H1 (cell line): ENCODE results near the gene KCND1.

Experiments
- CTBP2 ChIP-seq: IDR thresholded peaks from 2 replicates; pipeline ENCODE4 v1.7.0; 2011; ENCODE audit warnings: borderline replicate concordance, mild to moderate bottlenecking, moderate library complexity, mixed read lengths, low read length; ENCODE audit not compliant: insufficient read depth, insufficient read length
- CTCF ChIP-seq, 3 experiments: IDR thresholded peaks; 1 replicate in 2 of 3; 2 replicates in 1 of 3; pipeline versions ENCODE4 v1.5.1 to v1.6.1; 2011; ENCODE audit warnings: low read length in 3 of 3, mild to moderate bottlenecking in 3 of 3, inconsistent platforms in 2 of 3, low read depth in 1 of 3, moderate library complexity in 1 of 3; ENCODE audit not compliant: insufficient read depth in 1 of 3; ENCODE audit errors: control extremely low read depth in 1 of 3
- EGR1 ChIP-seq: IDR thresholded peaks from 2 replicates; pipeline ENCODE4 v1.6.1; 2011; ENCODE audit warnings: low read depth, low read length, borderline replicate concordance
- MAFK ChIP-seq: IDR thresholded peaks from 2 replicates; pipeline ENCODE4 v1.6.1; 2012; ENCODE audit warnings: low read depth, mild to moderate bottlenecking, improper control_type of control experiment, low read length
- NANOG ChIP-seq: IDR thresholded peaks from 2 replicates; pipeline ENCODE4 v1.6.1; 2011; ENCODE audit warnings: low read length, low read depth, mild to moderate bottlenecking, inconsistent platforms; ENCODE audit not compliant: insufficient read depth, poor library complexity, severe bottlenecking
- PHF8 ChIP-seq: fragments of 200-600 bp; sonication (generic); conservative IDR thresholded peaks from 2 replicates; pipeline ENCODE4 v1.7.1; 2012; ENCODE audit warnings: low read depth, mild to moderate bottlenecking, inconsistent platforms, low read length, moderate library complexity
- POLR2A ChIP-seq, 2 experiments: IDR thresholded peaks; 1 replicate in 1 of 2; 2 replicates in 1 of 2; pipeline ENCODE4 v1.6.1; 2011; ENCODE audit warnings: low read depth in 2 of 2, low read length in 2 of 2, mild to moderate bottlenecking in 2 of 2; ENCODE audit errors: control extremely low read depth in 1 of 2
- RAD21 ChIP-seq, 2 experiments: IDR thresholded peaks in 1 of 2; conservative IDR thresholded peaks in 1 of 2; 2 replicates each; pipeline ENCODE4 v1.6.1; 2011; ENCODE audit warnings: low read depth in 2 of 2, low read length in 2 of 2, improper control_type of control experiment in 1 of 2, inconsistent platforms in 1 of 2, mild to moderate bottlenecking in 1 of 2, moderate library complexity in 1 of 2
- SIN3A ChIP-seq, 2 experiments: IDR thresholded peaks in 1 of 2; conservative IDR thresholded peaks in 1 of 2; 2 replicates each; pipeline ENCODE4 v1.6.1; 2011 to 2012; ENCODE audit warnings: low read length in 2 of 2, improper control_type of control experiment in 1 of 2, low read depth in 1 of 2, mild to moderate bottlenecking in 1 of 2
- YY1 ChIP-seq: IDR thresholded peaks from 2 replicates; pipeline ENCODE4 v1.6.1; 2011; ENCODE audit warnings: low read depth, mild to moderate bottlenecking, low read length

DNA sequence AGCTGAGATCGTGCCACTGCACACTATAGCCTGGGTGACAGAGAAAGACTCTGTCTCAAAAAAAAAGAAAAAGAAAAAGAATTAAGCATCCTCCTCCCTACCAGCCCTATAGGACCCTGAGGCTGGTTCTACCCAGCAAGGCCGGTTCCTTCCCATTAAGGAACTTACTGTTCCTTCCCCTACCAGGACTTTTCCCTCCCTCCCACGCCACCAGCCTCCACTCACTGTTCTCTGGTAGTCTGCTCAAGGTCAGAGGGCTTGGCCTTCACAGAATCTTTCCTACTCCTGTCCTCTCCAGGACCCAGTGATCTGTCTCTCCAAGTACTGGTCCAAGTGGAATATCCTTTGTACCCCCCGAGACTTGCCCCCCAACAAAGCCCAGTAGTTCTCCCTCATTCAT lies 29.0 kb upstream of the KCND1 start:
- TF ChIP-seq CTCF (IDR thresholded peaks at IDR 0.05; ENCODE audit: control extremely low read depth in 1 of 3, insufficient read depth in 1 of 3, low read depth in 1 of 3, low read length in 3 of 3): no peak
- no peak for TF ChIP-seq POLR2A (IDR thresholded peaks at IDR 0.05; ENCODE audit: control extremely low read depth in 1 of 2, low read depth in 2 of 2, low read length in 2 of 2)
- TF ChIP-seq CTBP2: no peak
- TF ChIP-seq EGR1: no peak
- TF ChIP-seq MAFK: no peak
- TF ChIP-seq SIN3A (conservative IDR thresholded peaks at IDR 0.05 in 1 of 2, IDR thresholded peaks at IDR 0.05 in 1 of 2; ENCODE audit: low read depth in 1 of 2, low read length in 2 of 2): no peak
- no peak for TF ChIP-seq PHF8
- no peak for TF ChIP-seq NANOG
- no peak for TF ChIP-seq YY1
- TF ChIP-seq RAD21 (IDR thresholded peaks at IDR 0.05 in 1 of 2, conservative IDR thresholded peaks at IDR 0.05 in 1 of 2; ENCODE audit: low read depth in 2 of 2, low read length in 2 of 2): no peak
